Muscle layer of duodenum (tissue), 2 donors: ENCODE results near the gene PNP.
"Not testable (repeated sequence)": the region's sequence is repeated elsewhere in the genome, so short reads cannot be mapped to it uniquely, and the experiment has no call there.

ENCODE experiments used
- H3K27ac ChIP-seq: one replicate; pipeline ENCODE4 v1.7.0; 2013; ENCODE audit warnings: mild to moderate bottlenecking, low read length
- H3K27me3 ChIP-seq: one replicate; pipeline ENCODE4 v1.7.0; 2013; ENCODE audit warnings: low read depth, mild to moderate bottlenecking, control low read depth, low read length
- H3K36me3 ChIP-seq, 2 donors: one replicate each; pipeline ENCODE4 v1.7.0; 2013; ENCODE audit warnings: low read length in 2 of 2, control low read depth in 1 of 2, mild to moderate bottlenecking in 1 of 2; ENCODE audit not compliant: insufficient read depth in 2 of 2, control insufficient read depth in 1 of 2
- H3K4me1 ChIP-seq, 2 donors: one replicate each; pipeline ENCODE4 v1.7.0; 2013; ENCODE audit warnings: low read length in 2 of 2, mild to moderate bottlenecking in 2 of 2, control low read depth in 1 of 2, moderate library complexity in 1 of 2; ENCODE audit not compliant: insufficient read depth in 2 of 2, control insufficient read depth in 1 of 2
- H3K4me3 ChIP-seq, 2 donors: one replicate each; pipeline ENCODE4 v1.7.0; 2013; ENCODE audit warnings: low read length in 2 of 2, low read depth in 1 of 2, mild to moderate bottlenecking in 1 of 2
- H3K9me3 ChIP-seq, 2 donors: one replicate each; pipeline ENCODE4 v1.7.0; 2013; ENCODE audit warnings: low read length in 2 of 2, control low read depth in 1 of 2, mild to moderate bottlenecking in 1 of 2; ENCODE audit not compliant: control insufficient read depth in 1 of 2
- donor health status: healthy.

PNP gene

DNA sequence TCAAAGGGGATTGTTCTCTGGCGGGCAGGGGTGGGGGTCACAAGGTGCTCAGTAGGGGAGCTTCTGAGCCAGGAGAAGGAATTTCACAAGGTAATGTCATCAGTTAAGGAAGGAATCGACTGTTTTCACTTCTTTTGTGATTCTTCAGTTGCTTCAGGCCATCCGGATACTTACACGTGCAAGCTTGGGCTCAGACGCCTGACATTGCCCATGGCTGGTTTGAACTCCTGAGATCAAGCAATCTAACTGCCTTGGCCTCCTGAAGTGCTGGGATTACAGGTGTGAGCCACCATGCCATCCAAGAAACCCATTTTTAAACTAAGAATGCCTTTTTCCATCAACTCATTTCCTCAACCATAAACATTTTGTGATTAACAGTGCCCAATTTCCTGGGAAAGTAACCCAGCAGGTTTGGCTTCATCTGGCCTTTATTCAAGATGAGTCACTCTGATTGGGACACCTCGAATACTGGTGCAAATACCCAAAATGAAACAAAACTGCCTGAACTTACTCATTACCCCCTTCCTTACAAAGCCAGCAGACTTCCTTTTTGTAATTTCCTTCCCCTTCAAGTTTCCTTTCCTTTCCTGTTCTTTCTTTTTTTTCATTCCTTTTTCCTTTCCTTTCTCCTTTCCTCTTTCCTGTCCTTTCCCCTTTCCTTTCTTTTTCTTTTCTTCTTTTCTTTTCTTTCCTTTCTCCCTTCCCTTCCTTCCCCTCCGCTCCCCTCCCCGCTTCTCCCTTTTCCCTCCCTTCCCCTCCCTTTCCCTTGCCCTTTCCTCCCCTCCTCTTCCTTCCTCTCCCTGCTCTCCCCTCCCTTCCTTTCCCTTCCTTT, 25.9 kb downstream of the PNP start:
- Histone ChIP-seq H3K4me1 (no peaks in the 10 kb centered on the region), H3K4me3 (no peak overlapping the region), H3K27ac (no peak overlapping the region)

DNA sequence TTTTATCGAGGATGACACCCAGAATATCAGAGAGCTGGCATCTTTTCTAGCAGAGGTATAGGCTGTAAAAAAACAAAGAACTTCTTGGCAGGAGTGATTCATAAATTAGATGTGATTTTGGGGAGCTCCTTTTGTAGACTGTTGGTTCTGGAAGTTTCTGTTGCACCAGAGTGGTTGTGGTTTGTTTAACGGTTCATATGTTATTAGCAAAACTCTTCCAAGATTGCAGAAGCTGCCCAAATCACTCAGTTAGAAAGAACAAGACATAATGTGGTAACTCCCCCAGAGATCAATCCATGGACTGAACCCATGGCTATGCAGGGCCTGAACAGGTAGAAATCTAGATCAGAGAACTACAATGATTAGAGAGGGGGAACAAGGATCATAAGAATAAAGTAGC, 29.4 kb downstream of the PNP start:
- Histone ChIP-seq H3K27ac (no peak overlapping the region), H3K4me1 (no peaks in the 10 kb centered on the region), H3K9me3 (no peaks in the 10 kb centered on the region)

More for the DNA sequence above, 25.9 kb downstream of the PNP start:
- Histone ChIP-seq H3K27me3 (no peaks in the 10 kb centered on the region), H3K36me3 (no peaks in the 10 kb centered on the region), H3K9me3 (no peaks in the 10 kb centered on the region)

DNA sequence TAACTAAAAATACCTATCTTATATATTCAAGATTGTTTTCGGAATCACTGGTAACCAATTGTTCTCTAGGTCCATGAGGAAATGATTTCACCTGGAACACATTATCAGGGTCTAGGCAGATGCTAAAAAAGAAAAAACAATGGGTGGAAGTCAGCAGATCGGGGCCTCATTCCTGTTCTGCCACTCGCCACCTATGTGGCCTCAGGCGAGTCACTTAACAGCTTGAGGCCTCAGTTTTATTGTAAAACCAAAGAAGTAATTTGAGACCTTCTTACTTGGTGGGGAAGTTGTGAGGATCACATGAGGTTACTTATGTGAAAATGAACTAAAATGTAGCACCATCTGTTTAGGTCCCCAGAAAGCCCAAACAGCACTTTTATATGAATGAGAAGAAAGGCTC, 29.9 kb downstream of the PNP start:
- H3K36me3 ChIP-seq = no peaks in the 10 kb centered on the region
- no peak overlapping the region for H3K27ac ChIP-seq
- no peaks in the 10 kb centered on the region for H3K4me1 ChIP-seq
- no peaks in the 10 kb centered on the region for H3K27me3 ChIP-seq
- H3K4me3 ChIP-seq = no peak overlapping the region
- no peaks in the 10 kb centered on the region for H3K9me3 ChIP-seq

More for the DNA sequence above, 29.4 kb downstream of the PNP start:
- Histone ChIP-seq H3K27me3 (no peaks in the 10 kb centered on the region), H3K4me3 (no peak overlapping the region), H3K36me3 (no peaks in the 10 kb centered on the region)

DNA sequence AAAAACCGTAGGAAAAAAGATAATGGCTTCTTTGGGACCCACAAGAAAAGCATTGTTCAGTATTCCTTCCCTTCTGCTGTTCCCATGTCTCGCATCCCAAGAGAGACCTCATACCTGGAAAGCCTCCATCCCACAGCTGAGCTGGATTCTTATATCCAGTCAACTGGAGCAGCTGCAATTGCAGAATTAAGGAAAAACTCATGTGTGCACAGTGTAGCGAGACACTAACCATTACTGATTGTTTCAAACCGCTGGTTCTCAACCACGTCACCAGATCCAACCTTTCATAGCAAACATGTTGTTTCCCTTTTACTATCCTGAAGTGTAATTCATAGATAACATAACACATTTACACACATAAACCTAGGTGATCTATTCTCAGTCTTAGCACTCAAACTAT, 30.7 kb downstream of the PNP start:
- no peaks in the 10 kb centered on the region for H3K27me3 ChIP-seq
- no peak overlapping the region for H3K27ac ChIP-seq
- H3K4me1 ChIP-seq = no peaks in the 10 kb centered on the region
- no peak overlapping the region for H3K4me3 ChIP-seq
- H3K9me3 ChIP-seq = no peaks in the 10 kb centered on the region
- H3K36me3 ChIP-seq = no peaks in the 10 kb centered on the region

DNA sequence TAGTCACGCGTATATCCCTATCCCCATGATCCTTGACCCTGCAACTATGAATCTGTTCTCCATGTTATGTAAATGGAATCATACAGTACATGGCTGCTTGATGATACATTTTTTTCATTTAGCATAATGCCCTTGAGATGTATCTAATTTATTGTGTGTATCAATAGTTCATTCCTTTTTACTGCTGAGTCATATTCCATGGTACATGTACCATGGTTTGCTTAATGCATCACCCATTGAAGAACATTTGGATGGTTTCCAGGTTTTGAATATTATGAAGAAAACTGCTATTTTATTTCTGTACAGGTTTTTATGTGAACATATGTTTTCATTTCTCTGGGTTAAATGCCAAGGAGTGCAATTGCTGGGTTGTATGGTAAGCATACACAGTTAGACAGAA, 32.1 kb downstream of the PNP start:
- no peak overlapping the region for H3K27ac ChIP-seq
- H3K27me3 ChIP-seq = no peaks in the 10 kb centered on the region
- no peaks in the 10 kb centered on the region for H3K4me1 ChIP-seq
- H3K9me3 ChIP-seq = no peaks in the 10 kb centered on the region
- no peak overlapping the region for H3K4me3 ChIP-seq
- no peaks in the 10 kb centered on the region for H3K36me3 ChIP-seq

DNA sequence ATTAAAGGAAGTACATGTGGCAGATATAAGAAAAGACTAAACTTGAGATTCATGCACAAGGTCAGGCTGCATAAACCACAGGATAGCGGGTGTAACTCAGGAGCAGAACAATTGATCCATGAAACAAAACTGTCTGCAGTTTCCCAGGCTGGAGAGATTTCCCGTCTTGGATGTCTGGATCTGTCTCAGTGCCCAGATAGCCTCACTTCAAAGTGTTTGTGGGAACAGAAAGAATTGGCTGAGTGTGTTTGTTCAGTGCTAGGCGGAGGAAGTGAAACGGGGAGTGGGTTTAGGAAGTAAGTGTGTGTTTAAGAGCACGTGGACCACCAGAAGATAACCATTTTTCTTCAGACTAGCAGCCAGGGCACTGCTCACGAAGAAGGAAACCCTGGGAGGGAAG, 34.7 kb downstream of the PNP start:
- Histone ChIP-seq H3K27ac (no peak overlapping the region), H3K9me3 (no peaks in the 10 kb centered on the region), H3K36me3 (no peaks in the 10 kb centered on the region), H3K4me1 (no peaks in the 10 kb centered on the region), H3K4me3 (no peak overlapping the region), H3K27me3 (no peaks in the 10 kb centered on the region)

DNA sequence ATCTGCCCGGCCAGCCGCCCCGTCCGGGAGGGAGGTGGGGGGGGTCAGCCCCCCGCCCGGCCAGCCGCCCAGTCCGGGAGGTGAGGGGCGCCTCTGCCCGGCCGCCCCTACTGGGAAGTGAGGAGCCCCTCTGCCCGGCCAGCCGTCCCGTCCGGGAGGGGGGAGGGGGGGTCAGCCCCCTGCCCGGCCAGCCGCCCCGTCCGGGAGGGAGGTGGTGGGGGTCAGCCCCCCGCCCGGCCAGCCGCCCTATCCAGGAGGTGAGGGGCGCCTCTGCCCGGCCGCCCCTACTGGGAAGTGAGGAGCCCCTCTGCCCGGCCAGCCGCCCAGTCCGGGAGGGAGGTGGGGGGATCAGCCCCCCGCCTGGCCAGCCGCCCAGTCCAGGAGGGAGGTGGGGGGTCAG, 37.1 kb downstream of the PNP start:
- not testable (repeated sequence) for H3K9me3 ChIP-seq, H3K4me1 ChIP-seq, H3K27ac ChIP-seq, H3K36me3 ChIP-seq, H3K4me3 ChIP-seq, H3K27me3 ChIP-seq

DNA sequence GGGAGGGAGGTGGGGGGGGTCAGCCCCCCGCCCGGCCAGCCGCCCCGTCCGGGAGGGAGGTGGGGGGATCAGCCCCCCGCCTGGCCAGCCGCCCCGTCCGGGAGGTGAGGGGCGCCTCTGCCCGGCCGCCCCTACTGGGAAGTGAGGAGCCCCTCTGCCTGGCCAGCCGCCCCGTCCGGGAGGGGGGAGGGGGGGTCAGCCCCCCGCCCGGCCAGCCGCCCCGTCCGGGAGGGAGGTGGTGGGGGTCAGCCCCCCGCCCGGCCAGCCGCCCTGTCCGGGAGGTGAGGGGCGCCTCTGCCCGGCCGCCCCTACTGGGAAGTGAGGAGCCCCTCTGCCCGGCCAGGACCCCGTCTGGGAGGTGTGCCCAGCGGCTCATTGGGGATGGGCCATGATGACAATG, 37.5 kb downstream of the PNP start:
- H3K27ac ChIP-seq, H3K9me3 ChIP-seq, H3K27me3 ChIP-seq, H3K36me3 ChIP-seq, H3K4me1 ChIP-seq, H3K4me3 ChIP-seq: not testable (repeated sequence)

DNA sequence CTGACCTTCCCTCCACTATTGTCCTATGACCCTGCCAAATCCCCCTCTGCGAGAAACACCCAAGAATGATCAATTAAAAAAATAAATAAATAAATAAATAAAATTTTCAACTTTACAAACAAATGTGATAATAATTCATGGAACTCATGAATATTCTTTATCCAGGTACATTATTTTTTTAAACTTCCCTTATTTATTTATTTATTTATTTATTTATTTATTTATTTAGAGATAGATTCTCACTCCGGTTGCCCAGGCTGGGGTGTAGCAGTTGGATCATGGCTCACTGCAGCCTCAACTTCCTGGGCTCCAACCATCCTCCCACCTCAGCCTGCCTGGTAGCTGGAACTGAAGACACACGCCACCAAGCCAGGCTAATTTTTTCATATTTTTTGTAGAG, 38.3 kb downstream of the PNP start:
- not testable (repeated sequence) for H3K4me3 ChIP-seq, H3K9me3 ChIP-seq, H3K27ac ChIP-seq, H3K27me3 ChIP-seq, H3K36me3 ChIP-seq, H3K4me1 ChIP-seq

DNA sequence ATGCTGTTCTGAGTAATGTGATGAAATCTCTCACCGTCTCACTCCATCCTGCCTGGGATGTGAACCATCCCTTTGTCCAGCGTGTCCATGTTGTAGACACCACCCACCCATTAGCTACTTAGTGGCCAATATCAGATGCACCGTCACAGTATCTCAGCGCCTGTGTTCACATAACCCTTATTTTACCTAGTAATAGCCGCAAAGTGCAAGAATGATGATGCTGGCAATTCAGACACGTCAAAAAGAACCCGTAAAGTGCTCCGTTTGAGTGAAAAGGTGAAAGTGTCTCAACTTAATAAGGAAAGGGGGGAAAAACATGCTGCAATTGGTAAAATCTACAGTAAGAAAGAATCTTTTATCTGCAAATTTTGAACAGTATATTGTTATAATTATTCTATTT, 39.2 kb downstream of the PNP start:
- H3K27ac ChIP-seq = no peak overlapping the region
- no peaks in the 10 kb centered on the region for H3K9me3 ChIP-seq
- H3K27me3 ChIP-seq = no peaks in the 10 kb centered on the region
- H3K4me1 ChIP-seq = no peaks in the 10 kb centered on the region
- H3K36me3 ChIP-seq = no peaks in the 10 kb centered on the region
- H3K4me3 ChIP-seq = no peak overlapping the region

DNA sequence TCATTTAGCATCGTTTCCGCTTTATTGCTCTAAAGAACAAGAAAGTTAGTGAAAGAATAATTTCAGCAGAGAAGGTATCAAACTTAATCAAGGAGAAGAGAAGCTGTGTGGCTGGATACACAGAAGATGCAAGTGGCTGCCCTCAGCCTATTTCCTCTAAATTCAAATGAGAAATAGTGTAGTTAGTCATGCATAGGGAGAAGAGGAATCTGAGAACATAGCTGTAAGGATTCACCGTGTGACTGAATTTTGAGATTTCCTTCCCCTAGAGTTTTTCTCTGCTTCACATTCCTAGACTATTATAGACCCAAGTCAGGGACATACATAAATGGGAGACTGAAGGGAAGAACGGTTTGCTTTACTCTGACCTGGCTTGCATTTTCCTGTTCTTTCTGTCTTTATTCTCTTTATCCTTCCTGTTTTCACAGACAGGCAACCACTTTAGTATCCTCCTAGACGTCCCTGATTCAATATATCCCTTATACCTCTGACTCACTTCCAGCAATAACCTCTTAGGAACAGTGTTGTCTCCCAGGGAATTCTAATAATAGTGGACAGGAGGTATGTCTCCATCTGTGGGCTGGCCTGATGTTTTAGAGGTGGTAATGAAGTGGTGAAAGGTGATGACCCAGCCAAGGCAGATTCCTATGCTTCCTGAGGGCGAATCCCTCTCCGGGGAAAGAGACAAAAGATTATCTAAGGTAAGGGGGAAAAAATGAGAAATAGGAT, 43.1 kb downstream of the PNP start:
- no peaks in the 10 kb centered on the region for H3K36me3 ChIP-seq

More for the DNA sequence above, 43.1 kb downstream of the PNP start:
- H3K4me1 ChIP-seq = no peaks in the 10 kb centered on the region
- no peaks in the 10 kb centered on the region for H3K9me3 ChIP-seq
- no peak overlapping the region for H3K27ac ChIP-seq
- no peak overlapping the region for H3K4me3 ChIP-seq
- no peaks in the 10 kb centered on the region for H3K27me3 ChIP-seq
